ENCODE results near the gene THRA.

THRA gene

Small RNAs within 50 kb of the gene (small RNA-seq; reads per million reads assigned to genes)
- gene SNORD124 = 633 reads per million, percentile 99 among the genes with 10 or more reads in this experiment
